K562 (cell line): ENCODE measurements around the gene PCCA. TPM values are rescaled to one million over a fixed set of nuclear protein-coding genes. Genes with fewer than 3 reads are reported as not detected.

Source experiments
- ATAC-seq: fragments of 200-7000 bp; cut with Tn5 transposase; 3 replicates; pipeline ENCODE4 v1.9.1; 2020; ENCODE audit warnings: moderate library complexity
- BruUV-seq: library from RNA; stranded (reverse); fragments of 400-500 nt; replicated peaks from 2 replicates; lab custom pipeline; 2021; lab: Mats Ljungman, UMichigan
- CTCF ChIA-PET: fragments of 300-600 bp; formaldehyde crosslinking; extraction: SDS; loops from one replicate; lab custom pipeline; 2021; ENCODE audit warnings: low intra/inter-chr PET ratio; lab: Yijun Ruan, JAX
- POLR2A ChIA-PET: fragments of 300-600, 350-650 bp; sonication (Branson Sonifier 250); formaldehyde crosslinking; extraction: SDS; loops from one replicate; lab custom pipeline; 2021; ENCODE audit warnings: antibody characterized with exemption, inconsistent platforms; lab: Yijun Ruan, JAX
- DNase-seq, 4 experiments: peaks; one replicate each; pipeline versions ENCODE4 v3.0.0 to v3.0.0-alpha.2; 2011 to 2018; ENCODE audit warnings: low spot score in 3 of 4, mixed read lengths in 3 of 4; ENCODE audit errors: extremely low read depth in 1 of 4
- FAIRE-seq: peaks from 2 replicates; lab custom pipeline; 2011; peaks lifted over from hg19 to GRCh38; lab: Jason Lieb, UNC
- H2AFZ ChIP-seq: 2 replicates; pipeline ENCODE4 v1.6.0; 2011; ENCODE audit warnings: low read depth, low read length, control low read depth, inconsistent platforms
- H3K27ac ChIP-seq: fragments of 200-600 bp; 3 replicates; pipeline ENCODE4 v1.8.0; 2011; ENCODE audit warnings: low read depth, mild to moderate bottlenecking, control low read depth, inconsistent platforms, low read length, moderate library complexity, mixed read lengths; ENCODE audit errors: extremely low read depth
- H3K27me3 ChIP-seq, 2 experiments: fragments of 300-600 bp in 1 of 2; 2 replicates in 1 of 2; 3 replicates in 1 of 2; pipeline versions ENCODE4 v1.6.0 to v1.8.0; 2011; ENCODE audit warnings: inconsistent platforms in 2 of 2, low read length in 2 of 2, mild to moderate bottlenecking in 1 of 2, mixed read lengths in 1 of 2, moderate library complexity in 1 of 2; ENCODE audit not compliant: control insufficient read depth in 2 of 2, insufficient read depth in 2 of 2
- H3K36me3 ChIP-seq: fragments of 300-600 bp; 3 replicates; pipeline ENCODE4 v1.8.0; 2011; ENCODE audit warnings: mild to moderate bottlenecking, low read length, inconsistent platforms; ENCODE audit not compliant: control insufficient read depth, insufficient read depth
- H3K4me1 ChIP-seq, 2 experiments: fragments of 200-600 bp in 1 of 2; replicated peaks in 1 of 2; 2 replicates in 1 of 2; 3 replicates in 1 of 2; pipeline versions ENCODE4 v1.5.1 to v1.8.0; 2011; ENCODE audit warnings: inconsistent platforms in 2 of 2, low read length in 2 of 2, mild to moderate bottlenecking in 1 of 2, mixed read lengths in 1 of 2, moderate library complexity in 1 of 2; ENCODE audit not compliant: control insufficient read depth in 2 of 2, insufficient read depth in 2 of 2
- H3K4me2 ChIP-seq: 2 replicates; pipeline ENCODE4 v1.6.1; 2011; ENCODE audit warnings: low read length, control low read depth, inconsistent platforms, mixed read lengths; ENCODE audit not compliant: insufficient read depth
- H3K4me3 ChIP-seq: fragments of 200-600 bp; sonication (generic), shearing (Covaris generic); 2 replicates; pipeline ENCODE4 v1.5.1; 2016; ENCODE audit warnings: control low read depth, inconsistent platforms
- H3K79me2 ChIP-seq: fragments of 200-600 bp; 3 replicates; pipeline ENCODE4 v1.8.0; 2011; ENCODE audit warnings: low read length, inconsistent platforms; ENCODE audit not compliant: control insufficient read depth, insufficient read depth
- H3K9ac ChIP-seq, 2 experiments: 2 replicates each; pipeline versions ENCODE4 v1.6.0 to v1.6.1; 2011; ENCODE audit warnings: low read depth in 2 of 2, low read length in 2 of 2, control low read depth in 1 of 2, inconsistent platforms in 1 of 2, mild to moderate bottlenecking in 1 of 2, mixed read lengths in 1 of 2; ENCODE audit not compliant: insufficient read depth in 1 of 2
- H3K9me1 ChIP-seq: one replicate; pipeline ENCODE4 v1.6.0; 2011; ENCODE audit warnings: inconsistent platforms, mild to moderate bottlenecking, low read length, moderate library complexity; ENCODE audit not compliant: control insufficient read depth, insufficient read depth
- H3K9me3 ChIP-seq: replicated peaks from 2 replicates; pipeline ENCODE4 v1.5.1; 2011; ENCODE audit warnings: low read depth, low read length, inconsistent platforms; ENCODE audit not compliant: control insufficient read depth, insufficient read depth
- H4K20me1 ChIP-seq: replicated peaks from 2 replicates; pipeline ENCODE4 v1.6.1; 2011; ENCODE audit warnings: low read length, inconsistent platforms, mixed read lengths; ENCODE audit not compliant: control insufficient read depth, insufficient read depth
- BCL6 ChIP-seq: fragments of 250-450 bp; sonication (Bioruptor Pico); IDR thresholded peaks from 2 replicates; pipeline ENCODE4 v1.4.0; 2020
- ELF4 ChIP-seq: fragments of 450-650 bp; formaldehyde crosslinking; IDR thresholded peaks from 2 replicates; pipeline ENCODE4 v1.4.0; 2022; ENCODE audit warnings: missing genetic modification characterization
- HBP1 ChIP-seq: fragments of 450-650 bp; formaldehyde crosslinking; IDR thresholded peaks from 2 replicates; pipeline ENCODE4 v1.4.0; 2022; ENCODE audit warnings: missing genetic modification characterization
- NFATC3 ChIP-seq: fragments of 450-650 bp; IDR thresholded peaks from 2 replicates; pipeline ENCODE4 v1.6.1; 2017; ENCODE audit warnings: mild to moderate bottlenecking
- PTTG1 ChIP-seq: fragments of 450-650 bp; IDR thresholded peaks from 2 replicates; pipeline ENCODE4 v1.6.1; 2016; ENCODE audit warnings: low read depth, mild to moderate bottlenecking, missing genetic modification characterization, missing compliant biosample characterization
- SAP30 ChIP-seq: fragments of 200-600 bp; sonication (generic); IDR thresholded peaks from 2 replicates; pipeline ENCODE4 v1.6.1; 2012; ENCODE audit warnings: borderline replicate concordance, low read depth, mild to moderate bottlenecking, moderate library complexity, low read length, control low read depth, inconsistent platforms; ENCODE audit not compliant: insufficient read depth, poor library complexity, severe bottlenecking
- SNIP1 ChIP-seq: fragments of 450-650 bp; IDR thresholded peaks from 2 replicates; pipeline ENCODE4 v1.7.1; 2017; ENCODE audit warnings: low read depth, mild to moderate bottlenecking
- SREBF2 ChIP-seq: sonication (generic); formaldehyde crosslinking; IDR thresholded peaks from 2 replicates; pipeline ENCODE4 v1.4.0; 2020; ENCODE audit warnings: mild to moderate bottlenecking, missing genetic modification reagents
- SRSF1 ChIP-seq: fragments of 200-400 bp; formaldehyde crosslinking; IDR thresholded peaks from 2 replicates; pipeline ENCODE4 v1.6.1; 2017; ENCODE audit warnings: mild to moderate bottlenecking, low read depth, low read length, moderate library complexity
- STAG1 ChIP-seq: sonication (generic); formaldehyde crosslinking; IDR thresholded peaks from 2 replicates; pipeline ENCODE4 v1.5.0; 2020; ENCODE audit warnings: missing genetic modification reagents, borderline replicate concordance
- TFAM ChIP-seq: fragments of 250-450 bp; sonication (Bioruptor Pico); conservative IDR thresholded peaks from 2 replicates; pipeline ENCODE4 v1.5.0; 2021; ENCODE audit warnings: mild to moderate bottlenecking, moderate library complexity
- TSC22D4 ChIP-seq: fragments of 450-650 bp; IDR thresholded peaks from 2 replicates; pipeline ENCODE4 v1.6.1; 2016; ENCODE audit warnings: missing genetic modification characterization, missing biosample characterization, control low read depth
- XRCC5 ChIP-seq: fragments of 200-400 bp; formaldehyde crosslinking; IDR thresholded peaks from 2 replicates; pipeline ENCODE4 v1.6.1; 2017; ENCODE audit warnings: low read depth, mild to moderate bottlenecking, low read length
- ZNF778 ChIP-seq: fragments of 450-650 bp; formaldehyde crosslinking; IDR thresholded peaks from 2 replicates; pipeline ENCODE4 v1.4.0; 2020; ENCODE audit warnings: mild to moderate bottlenecking, moderate library complexity
- WGBS: fragments of 100-300 bp; shearing (Covaris generic); methylation state at CpG from one replicate; pipeline ENCODE4 v1.1.6; 2016; ENCODE audit warnings: low coverage, mixed read lengths; ENCODE audit not compliant: insufficient coverage; ENCODE audit errors: missing lambda C conversion rate; 5-methylcytosine and 5-hydroxymethylcytosine counted together
- in situ Hi-C: fragments of 300-500 bp; cut with MboI; formaldehyde crosslinking; loops from 4 replicates; pipeline ENCODE4 v1.15.0; 2018; ENCODE audit warnings: inconsistent platforms, mixed read lengths
- intact Hi-C: fragments of 100-400 bp; cut with micrococcal nuclease; formaldehyde crosslinking; loops from 2 replicates; pipeline ENCODE4 v1.14.2; 2022
- polyA plus RNA-seq, 8 experiments: library from polyadenylated mRNA; depleted of rRNA in 4 of 8; stranded (reverse) in 5 of 8; unstranded in 3 of 8; fragments of >200 nt; fragmentation: Nextera tagmentation in 2 of 8; fragmentation: Illumina TruSeq in 1 of 8; extraction: Ambion mirVana in 2 of 8; extraction: Trizol in 1 of 8; gene quantifications; 2 replicates each; pipeline versions ENCODE4 v1.2.1 to v1.2.3, GENCODE V29; 2011 to 2014; ENCODE audit warnings: inconsistent platforms in 1 of 8, missing spikeins in 1 of 8
- total RNA-seq, 7 experiments: library from RNA; depleted of rRNA in 6 of 7; stranded (reverse); fragments of >200 nt in 6 of 7; fragmentation: Illumina TruSeq in 2 of 7; extraction: Trizol in 2 of 7; gene quantifications; 2 replicates each; pipeline versions ENCODE4 v1.2.1 to v1.2.3, GENCODE V29; 2011 to 2021; ENCODE audit warnings: low replicate concordance in 1 of 7
- TF ChIP-seq, protein P1 (sequence below): fragments of 450-650 bp; IDR thresholded peaks from 2 replicates; pipeline ENCODE4 v1.6.1; 2017; ENCODE audit warnings: mild to moderate bottlenecking, moderate library complexity
- TF ChIP-seq, protein P2 (sequence below): sonication (generic); formaldehyde crosslinking; IDR thresholded peaks from 2 replicates; pipeline ENCODE4 v1.8.0; 2022; ENCODE audit warnings: mild to moderate bottlenecking, low read depth, missing genetic modification reagents
- TF ChIP-seq, protein P3 (sequence below): fragments of 250-450 bp; sonication (Bioruptor Pico); IDR thresholded peaks from 2 replicates; pipeline ENCODE4 v1.8.0; 2022; ENCODE audit warnings: inconsistent platforms, mild to moderate bottlenecking, moderate library complexity, borderline replicate concordance

PCCA gene
- total and polyA plus RNA-seq, 9 of the 15 experiments (the other 6 are each of a cell fraction or from before 2014, with no cell fraction given): 5.2 to 14.1 (median 9.7) TPM

DNA sequence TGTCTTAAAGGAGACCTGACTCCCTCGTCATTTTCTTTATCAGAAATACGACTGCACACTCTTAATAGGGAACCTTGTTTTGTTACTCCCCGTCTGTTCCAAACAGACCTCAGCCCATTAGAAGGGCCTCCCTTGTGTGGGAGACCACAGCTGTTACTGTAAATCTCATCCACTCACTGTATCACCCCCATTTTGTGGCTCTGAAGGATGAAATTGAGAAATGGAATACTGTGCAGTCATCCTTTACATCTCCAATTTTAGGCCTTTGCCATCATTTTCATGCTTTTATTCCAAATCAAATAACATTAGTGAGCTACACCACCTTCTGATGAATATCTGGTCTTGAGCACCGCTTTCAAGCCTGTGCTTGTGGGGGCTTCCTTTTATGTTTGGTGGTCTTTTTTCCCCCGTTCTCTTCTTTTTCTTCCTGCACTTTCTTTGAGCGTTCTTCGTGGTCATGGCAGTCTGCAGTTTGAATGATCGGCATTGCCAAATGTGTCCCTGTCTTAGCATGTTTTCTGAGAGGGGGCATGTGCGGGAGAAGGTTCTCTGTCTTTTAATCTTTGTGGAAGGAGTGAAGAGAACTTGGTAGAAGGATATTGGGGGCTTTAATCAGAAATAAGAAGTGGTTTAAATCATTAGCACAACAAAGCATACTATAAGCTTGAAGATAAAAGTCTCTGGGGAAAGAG is 433.9 kb downstream of the PCCA start:
- no peak for TF ChIP-seq SNIP1
- no peak for TF ChIP-seq HBP1 (CRISPR knock-in tag)
- TF ChIP-seq, protein P1, sequence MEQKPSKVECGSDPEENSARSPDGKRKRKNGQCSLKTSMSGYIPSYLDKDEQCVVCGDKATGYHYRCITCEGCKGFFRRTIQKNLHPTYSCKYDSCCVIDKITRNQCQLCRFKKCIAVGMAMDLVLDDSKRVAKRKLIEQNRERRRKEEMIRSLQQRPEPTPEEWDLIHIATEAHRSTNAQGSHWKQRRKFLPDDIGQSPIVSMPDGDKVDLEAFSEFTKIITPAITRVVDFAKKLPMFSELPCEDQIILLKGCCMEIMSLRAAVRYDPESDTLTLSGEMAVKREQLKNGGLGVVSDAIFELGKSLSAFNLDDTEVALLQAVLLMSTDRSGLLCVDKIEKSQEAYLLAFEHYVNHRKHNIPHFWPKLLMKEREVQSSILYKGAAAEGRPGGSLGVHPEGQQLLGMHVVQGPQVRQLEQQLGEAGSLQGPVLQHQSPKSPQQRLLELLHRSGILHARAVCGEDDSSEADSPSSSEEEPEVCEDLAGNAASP: no peak
- TF ChIP-seq ELF4 (CRISPR knock-in tag): no peak
- no peak for TF ChIP-seq ZNF778 (CRISPR knock-in tag)
- TF ChIP-seq, protein P2, sequence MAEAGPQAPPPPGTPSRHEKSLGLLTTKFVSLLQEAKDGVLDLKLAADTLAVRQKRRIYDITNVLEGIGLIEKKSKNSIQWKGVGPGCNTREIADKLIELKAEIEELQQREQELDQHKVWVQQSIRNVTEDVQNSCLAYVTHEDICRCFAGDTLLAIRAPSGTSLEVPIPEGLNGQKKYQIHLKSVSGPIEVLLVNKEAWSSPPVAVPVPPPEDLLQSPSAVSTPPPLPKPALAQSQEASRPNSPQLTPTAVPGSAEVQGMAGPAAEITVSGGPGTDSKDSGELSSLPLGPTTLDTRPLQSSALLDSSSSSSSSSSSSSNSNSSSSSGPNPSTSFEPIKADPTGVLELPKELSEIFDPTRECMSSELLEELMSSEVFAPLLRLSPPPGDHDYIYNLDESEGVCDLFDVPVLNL: no peak
- TF ChIP-seq TFAM (CRISPR knock-in tag): no peak
- TF ChIP-seq SRSF1: no peak
- no peak for TF ChIP-seq SAP30
- TF ChIP-seq STAG1 (CRISPR knock-in tag): no peak
- TF ChIP-seq BCL6: no peak
- TF ChIP-seq SREBF2 (CRISPR knock-in tag): no peak
- no peak for TF ChIP-seq PTTG1 (tag)
- no peak for TF ChIP-seq NFATC3
- no peak for TF ChIP-seq TSC22D4 (tag)
- TF ChIP-seq, protein P3, sequence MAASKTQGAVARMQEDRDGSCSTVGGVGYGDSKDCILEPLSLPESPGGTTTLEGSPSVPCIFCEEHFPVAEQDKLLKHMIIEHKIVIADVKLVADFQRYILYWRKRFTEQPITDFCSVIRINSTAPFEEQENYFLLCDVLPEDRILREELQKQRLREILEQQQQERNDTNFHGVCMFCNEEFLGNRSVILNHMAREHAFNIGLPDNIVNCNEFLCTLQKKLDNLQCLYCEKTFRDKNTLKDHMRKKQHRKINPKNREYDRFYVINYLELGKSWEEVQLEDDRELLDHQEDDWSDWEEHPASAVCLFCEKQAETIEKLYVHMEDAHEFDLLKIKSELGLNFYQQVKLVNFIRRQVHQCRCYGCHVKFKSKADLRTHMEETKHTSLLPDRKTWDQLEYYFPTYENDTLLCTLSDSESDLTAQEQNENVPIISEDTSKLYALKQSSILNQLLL: no peak
- TF ChIP-seq XRCC5: no peak
- Histone ChIP-seq H3K79me2 (no peaks in the 10 kb centered on the region), H4K20me1 (no peaks in the 10 kb centered on the region), H3K9me1 (no peaks in the 10 kb centered on the region), H3K9ac (no peak overlapping the region), H2AFZ (no peak overlapping the region), H3K27ac (no peak overlapping the region), H3K4me2 (no peak overlapping the region), H3K36me3 (no peaks in the 10 kb centered on the region), H3K9me3 (no peaks in the 10 kb centered on the region), H3K4me3 (no peak overlapping the region), H3K27me3 (no peaks in the 10 kb centered on the region), H3K4me1 (no peaks in the 10 kb centered on the region)
- POLR2A ChIA-PET: interaction anchor here (0.7 kb wide), 1 partner anchor 498 kb away, joined by 5 read pairs; no protein-coding TSS in a partner anchor
- intact Hi-C loops (no loop called here), in situ Hi-C loops (no loop called here)
- no peak for FAIRE-seq
- no peak for ATAC-seq
- BruUV-seq: no TSS peak
- no peak for DNase-seq
- CTCF ChIA-PET: no interaction called here
- WGBS: 36% methylated on average over 5 of the region's 9 CpGs
